WTC11 (cell line): ENCODE measurements around the gene ABTB2. TPM values are rescaled to one million over a fixed set of nuclear protein-coding genes. Genes with fewer than 3 reads are reported as not detected.

ENCODE experiments used
- ATAC-seq: fragments of 200-7000 bp; cut with Tn5 transposase; 2 replicates; pipeline ENCODE4 v1.10.0; 2021; ENCODE audit warnings: mild to moderate bottlenecking, moderate library complexity
- CTCF ChIA-PET: fragments of 300-600 bp; sonication (Branson Sonifier 250); formaldehyde crosslinking; loops from one replicate; lab custom pipeline; 2021; ENCODE audit warnings: antibody characterized with exemption; lab: Charles Lee
- POLR2A ChIA-PET: fragments of 350-600 bp; sonication (Branson Sonifier 250); formaldehyde crosslinking; loops from one replicate; lab custom pipeline; 2021; ENCODE audit warnings: antibody characterized with exemption; lab: Charles Lee
- DNase-seq: peaks from one replicate; pipeline ENCODE4 v3.0.0; 2021; ENCODE audit warnings: low spot score
- H3K27ac Mint-ChIP-seq: 2 replicates; pipeline ENCODE4 v1.8.0; 2021; ENCODE audit warnings: mixed read lengths
- H3K27me3 Mint-ChIP-seq: 2 replicates; pipeline ENCODE4 v1.8.0; 2021; ENCODE audit warnings: low read depth, mild to moderate bottlenecking, moderate library complexity, mixed read lengths
- H3K36me3 Mint-ChIP-seq: 2 replicates; pipeline ENCODE4 v1.8.0; 2021; ENCODE audit warnings: mixed read lengths
- H3K4me1 Mint-ChIP-seq: 2 replicates; pipeline ENCODE4 v1.8.0; 2022; ENCODE audit warnings: mixed read lengths
- H3K4me3 Mint-ChIP-seq: 2 replicates; pipeline ENCODE4 v1.8.0; 2021; ENCODE audit warnings: mild to moderate bottlenecking, moderate library complexity, mixed read lengths
- H3K9me3 Mint-ChIP-seq: 2 replicates; pipeline ENCODE4 v1.8.0; 2021; ENCODE audit warnings: mixed read lengths
- ARID4B ChIP-seq: sonication (generic); formaldehyde crosslinking; IDR thresholded peaks from 2 replicates; pipeline ENCODE4 v1.8.0; 2023; ENCODE audit warnings: missing genetic modification reagents, mild to moderate bottlenecking, borderline replicate concordance
- ATF2 ChIP-seq: sonication (generic); formaldehyde crosslinking; IDR thresholded peaks from 2 replicates; pipeline ENCODE4 v1.8.1; 2022; ENCODE audit warnings: low read depth, missing genetic modification reagents, borderline replicate concordance
- EMX1 ChIP-seq: fragments of 250-450 bp; sonication (Bioruptor Pico); IDR thresholded peaks from 2 replicates; pipeline ENCODE4 v1.8.0; 2021; ENCODE audit warnings: mild to moderate bottlenecking
- ESRRA ChIP-seq: sonication (generic); formaldehyde crosslinking; IDR thresholded peaks from 2 replicates; pipeline ENCODE4 v1.8.1; 2022; ENCODE audit warnings: mild to moderate bottlenecking, missing genetic modification reagents, borderline replicate concordance
- ETV6 ChIP-seq: sonication (generic); formaldehyde crosslinking; IDR thresholded peaks from 2 replicates; pipeline ENCODE4 v1.8.1; 2022; ENCODE audit warnings: mild to moderate bottlenecking, missing genetic modification reagents
- FOXK1 ChIP-seq: sonication (generic); formaldehyde crosslinking; IDR thresholded peaks from 2 replicates; pipeline ENCODE4 v1.8.0; 2022; ENCODE audit warnings: mild to moderate bottlenecking, moderate library complexity, missing genetic modification reagents
- FOXP1 ChIP-seq: sonication (generic); formaldehyde crosslinking; IDR thresholded peaks from 2 replicates; pipeline ENCODE4 v1.8.0; 2022; ENCODE audit warnings: missing genetic modification reagents, mild to moderate bottlenecking, moderate library complexity, borderline replicate concordance
- KAT7 ChIP-seq: sonication (generic); formaldehyde crosslinking; IDR thresholded peaks from 2 replicates; pipeline ENCODE4 v1.8.1; 2023; ENCODE audit warnings: missing genetic modification reagents, mild to moderate bottlenecking, borderline replicate concordance
- MYBL2 ChIP-seq: sonication (generic); formaldehyde crosslinking; IDR thresholded peaks from 2 replicates; pipeline ENCODE4 v1.8.1; 2023; ENCODE audit warnings: mild to moderate bottlenecking, moderate library complexity, missing genetic modification reagents
- NR3C1 ChIP-seq: sonication (generic); formaldehyde crosslinking; conservative IDR thresholded peaks from 2 replicates; pipeline ENCODE4 v1.8.1; 2023; ENCODE audit warnings: low read depth, mild to moderate bottlenecking, missing genetic modification reagents
- PRRX2 ChIP-seq: fragments of 250-450 bp; sonication (Bioruptor Pico); IDR thresholded peaks from 2 replicates; pipeline ENCODE4 v1.8.0; 2021; ENCODE audit warnings: mild to moderate bottlenecking
- TP53 ChIP-seq: sonication (generic); formaldehyde crosslinking; IDR thresholded peaks from 2 replicates; pipeline ENCODE4 v1.8.1; 2023; ENCODE audit warnings: mild to moderate bottlenecking, missing genetic modification reagents
- USF1 ChIP-seq: sonication (generic); formaldehyde crosslinking; IDR thresholded peaks from 2 replicates; pipeline ENCODE4 v1.8.0; 2022; ENCODE audit warnings: mild to moderate bottlenecking, missing genetic modification reagents
- ZNF281 ChIP-seq: sonication (generic); formaldehyde crosslinking; IDR thresholded peaks from 2 replicates; pipeline ENCODE4 v1.8.0; 2023; ENCODE audit warnings: mild to moderate bottlenecking, missing genetic modification reagents
- ZSCAN18 ChIP-seq: fragments of 250-450 bp; sonication (Bioruptor Pico); IDR thresholded peaks from 2 replicates; pipeline ENCODE4 v2.1.2; 2022; ENCODE audit warnings: mild to moderate bottlenecking, moderate library complexity
- total RNA-seq: library from RNA; stranded (reverse); gene quantifications from 3 replicates; pipeline ENCODE4 v1.2.3, GENCODE V29; 2021
- TF ChIP-seq, protein P1 (sequence below): fragments of 200-600 bp; IDR thresholded peaks from 2 replicates; pipeline ENCODE4 v1.8.0; 2022; ENCODE audit warnings: antibody characterized with exemption
- TF ChIP-seq, protein P2 (sequence below): sonication (generic); formaldehyde crosslinking; IDR thresholded peaks from 2 replicates; pipeline ENCODE4 v1.8.0; 2023; ENCODE audit warnings: missing genetic modification reagents
- TF ChIP-seq, protein P3 (sequence below): sonication (generic); formaldehyde crosslinking; IDR thresholded peaks from 2 replicates; pipeline ENCODE4 v1.8.1; 2023; ENCODE audit warnings: mild to moderate bottlenecking, missing genetic modification reagents

ABTB2 gene
- total RNA-seq, 1 experiment from 2014 or later = 12.8 TPM

- Mint-ChIP-seq H3K27ac (no peak overlapping the region), H3K36me3 (no peaks in the 10 kb centered on the region), H3K4me1 (no peaks in the 10 kb centered on the region), H3K27me3 (no peaks in the 10 kb centered on the region), H3K4me3 (no peak overlapping the region), H3K9me3 (no peaks in the 10 kb centered on the region)
- DNase-seq = no peak
- ChIA-PET CTCF (interaction anchor here (0.5 to 1.3 kb wide), 6 partner anchors 11 to 352 kb away, joined by 3 to 8 read pairs (median 3); partner anchors contain the start of gene ELF5), POLR2A (no interaction called here)
- ATAC-seq = no peak
- TF ChIP-seq, protein P1, sequence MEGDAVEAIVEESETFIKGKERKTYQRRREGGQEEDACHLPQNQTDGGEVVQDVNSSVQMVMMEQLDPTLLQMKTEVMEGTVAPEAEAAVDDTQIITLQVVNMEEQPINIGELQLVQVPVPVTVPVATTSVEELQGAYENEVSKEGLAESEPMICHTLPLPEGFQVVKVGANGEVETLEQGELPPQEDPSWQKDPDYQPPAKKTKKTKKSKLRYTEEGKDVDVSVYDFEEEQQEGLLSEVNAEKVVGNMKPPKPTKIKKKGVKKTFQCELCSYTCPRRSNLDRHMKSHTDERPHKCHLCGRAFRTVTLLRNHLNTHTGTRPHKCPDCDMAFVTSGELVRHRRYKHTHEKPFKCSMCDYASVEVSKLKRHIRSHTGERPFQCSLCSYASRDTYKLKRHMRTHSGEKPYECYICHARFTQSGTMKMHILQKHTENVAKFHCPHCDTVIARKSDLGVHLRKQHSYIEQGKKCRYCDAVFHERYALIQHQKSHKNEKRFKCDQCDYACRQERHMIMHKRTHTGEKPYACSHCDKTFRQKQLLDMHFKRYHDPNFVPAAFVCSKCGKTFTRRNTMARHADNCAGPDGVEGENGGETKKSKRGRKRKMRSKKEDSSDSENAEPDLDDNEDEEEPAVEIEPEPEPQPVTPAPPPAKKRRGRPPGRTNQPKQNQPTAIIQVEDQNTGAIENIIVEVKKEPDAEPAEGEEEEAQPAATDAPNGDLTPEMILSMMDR = no peak
- TF ChIP-seq ZNF281 (CRISPR knock-in tag) = no peak
- TF ChIP-seq TP53 (CRISPR knock-in tag) = no peak
- TF ChIP-seq, protein P2, sequence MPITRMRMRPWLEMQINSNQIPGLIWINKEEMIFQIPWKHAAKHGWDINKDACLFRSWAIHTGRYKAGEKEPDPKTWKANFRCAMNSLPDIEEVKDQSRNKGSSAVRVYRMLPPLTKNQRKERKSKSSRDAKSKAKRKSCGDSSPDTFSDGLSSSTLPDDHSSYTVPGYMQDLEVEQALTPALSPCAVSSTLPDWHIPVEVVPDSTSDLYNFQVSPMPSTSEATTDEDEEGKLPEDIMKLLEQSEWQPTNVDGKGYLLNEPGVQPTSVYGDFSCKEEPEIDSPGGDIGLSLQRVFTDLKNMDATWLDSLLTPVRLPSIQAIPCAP (CRISPR knock-in tag) = no peak
- no peak for TF ChIP-seq ESRRA (CRISPR knock-in tag)
- no peak for TF ChIP-seq ETV6 (CRISPR knock-in tag)
- TF ChIP-seq ATF2 (CRISPR knock-in tag) = no peak
- TF ChIP-seq KAT7 (CRISPR knock-in tag) = no peak
- no peak for TF ChIP-seq NR3C1 (CRISPR knock-in tag)
- no peak for TF ChIP-seq FOXK1 (CRISPR knock-in tag)
- no peak for TF ChIP-seq FOXP1
- TF ChIP-seq ZSCAN18 = no peak
- TF ChIP-seq, protein P3, sequence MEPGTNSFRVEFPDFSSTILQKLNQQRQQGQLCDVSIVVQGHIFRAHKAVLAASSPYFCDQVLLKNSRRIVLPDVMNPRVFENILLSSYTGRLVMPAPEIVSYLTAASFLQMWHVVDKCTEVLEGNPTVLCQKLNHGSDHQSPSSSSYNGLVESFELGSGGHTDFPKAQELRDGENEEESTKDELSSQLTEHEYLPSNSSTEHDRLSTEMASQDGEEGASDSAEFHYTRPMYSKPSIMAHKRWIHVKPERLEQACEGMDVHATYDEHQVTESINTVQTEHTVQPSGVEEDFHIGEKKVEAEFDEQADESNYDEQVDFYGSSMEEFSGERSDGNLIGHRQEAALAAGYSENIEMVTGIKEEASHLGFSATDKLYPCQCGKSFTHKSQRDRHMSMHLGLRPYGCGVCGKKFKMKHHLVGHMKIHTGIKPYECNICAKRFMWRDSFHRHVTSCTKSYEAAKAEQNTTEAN (CRISPR knock-in tag) = no peak
- no peak for TF ChIP-seq MYBL2
- no peak for TF ChIP-seq USF1 (CRISPR knock-in tag)
- TF ChIP-seq EMX1 (CRISPR knock-in tag) = no peak
- TF ChIP-seq ARID4B (CRISPR knock-in tag) = no peak
- no peak for TF ChIP-seq PRRX2
Measured at GRCh38 chr11:34161361-34161760, 196.4 kb downstream of the ABTB2 start.
